Mesenchymal stem cell (in vitro differentiated cells and primary cell): Measurements from ENCODE around the gene FOXP1.

ENCODE experiments used
- DNase-seq: peaks from one replicate; pipeline ENCODE4 v3.0.0-alpha.2; 2013
- H2AFZ ChIP-seq: one replicate; pipeline ENCODE4 v1.6.1; 2013; ENCODE audit warnings: low read depth, mild to moderate bottlenecking, control low read depth, inconsistent platforms, low read length, moderate library complexity
- H2AK5ac ChIP-seq: 2 replicates; pipeline ENCODE4 v1.6.1; 2013; ENCODE audit warnings: low read length, moderate library complexity, mild to moderate bottlenecking, inconsistent platforms; ENCODE audit not compliant: severe bottlenecking
- H2BK120ac ChIP-seq: one replicate; pipeline ENCODE4 v1.6.1; 2013; ENCODE audit warnings: low read depth, mild to moderate bottlenecking, inconsistent platforms, low read length, moderate library complexity
- H2BK12ac ChIP-seq, 2 experiments: one replicate each; pipeline ENCODE4 v1.6.1; 2013; ENCODE audit warnings: inconsistent platforms in 2 of 2, low read length in 2 of 2, mild to moderate bottlenecking in 2 of 2, moderate library complexity in 2 of 2, control low read depth in 1 of 2
- H2BK15ac ChIP-seq: one replicate; pipeline ENCODE4 v1.6.1; 2013; ENCODE audit warnings: mild to moderate bottlenecking, low read depth, inconsistent platforms; ENCODE audit not compliant: poor library complexity, severe bottlenecking
- H2BK5ac ChIP-seq: 2 replicates; pipeline ENCODE4 v1.6.1; 2013; ENCODE audit warnings: low read depth, mild to moderate bottlenecking, low read length, control low read depth, inconsistent platforms; ENCODE audit not compliant: poor library complexity, severe bottlenecking
- H3K14ac ChIP-seq, 2 experiments: one replicate each; pipeline ENCODE4 v1.6.1; 2013; ENCODE audit warnings: inconsistent platforms in 2 of 2, low read length in 2 of 2, control low read depth in 1 of 2, mild to moderate bottlenecking in 1 of 2, moderate library complexity in 1 of 2
- H3K18ac ChIP-seq, 2 experiments: one replicate each; pipeline ENCODE4 v1.6.1; 2013; ENCODE audit warnings: inconsistent platforms in 2 of 2, low read length in 2 of 2, control low read depth in 1 of 2, low read depth in 1 of 2, mild to moderate bottlenecking in 1 of 2
- H3K23ac ChIP-seq, 2 experiments: one replicate each; pipeline ENCODE4 v1.6.1; 2013; ENCODE audit warnings: inconsistent platforms in 2 of 2, low read length in 2 of 2, mild to moderate bottlenecking in 2 of 2, moderate library complexity in 2 of 2, control low read depth in 1 of 2
- H3K27ac ChIP-seq: 2 replicates; pipeline ENCODE4 v1.5.1; 2013; ENCODE audit warnings: mild to moderate bottlenecking, moderate library complexity, low read length, control low read depth, inconsistent platforms; ENCODE audit not compliant: poor library complexity, severe bottlenecking
- H3K27me3 ChIP-seq, 2 experiments: 2 replicates each; pipeline versions ENCODE4 v1.6.1 to v1.7.0; 2013; ENCODE audit warnings: low read length in 2 of 2, mild to moderate bottlenecking in 2 of 2, moderate library complexity in 2 of 2, control low read depth in 1 of 2, inconsistent platforms in 1 of 2; ENCODE audit not compliant: control insufficient read depth in 1 of 2, insufficient read depth in 1 of 2
- H3K36me3 ChIP-seq, 2 experiments: 2 replicates each; pipeline versions ENCODE4 v1.6.1 to v1.7.0; 2013; ENCODE audit warnings: low read length in 2 of 2, control low read depth in 1 of 2, inconsistent platforms in 1 of 2, low read depth in 1 of 2, mild to moderate bottlenecking in 1 of 2; ENCODE audit not compliant: insufficient read depth in 2 of 2, control insufficient read depth in 1 of 2
- H3K4ac ChIP-seq, 2 experiments: one replicate each; pipeline ENCODE4 v1.6.1; 2013; ENCODE audit warnings: inconsistent platforms in 2 of 2, low read length in 2 of 2, mild to moderate bottlenecking in 2 of 2, moderate library complexity in 2 of 2, control low read depth in 1 of 2, low read depth in 1 of 2
- H3K4me1 ChIP-seq: 2 replicates; pipeline ENCODE4 v1.6.1; 2013; ENCODE audit warnings: low read depth, low read length, control low read depth; ENCODE audit not compliant: control insufficient read depth, insufficient read depth
- H3K4me2 ChIP-seq: 2 replicates; pipeline ENCODE4 v1.6.1; 2013; ENCODE audit warnings: low read length, mild to moderate bottlenecking, inconsistent platforms; ENCODE audit not compliant: poor library complexity, severe bottlenecking
- H3K4me3 ChIP-seq, 2 experiments: 2 replicates each; pipeline versions ENCODE4 v1.5.1 to v1.7.0; 2013; ENCODE audit warnings: low read length in 2 of 2, mild to moderate bottlenecking in 2 of 2, control low read depth in 1 of 2, low read depth in 1 of 2; ENCODE audit not compliant: insufficient read depth in 1 of 2
- H3K79me1 ChIP-seq: replicated peaks from 2 replicates; pipeline ENCODE4 v1.6.1; 2013; ENCODE audit warnings: mild to moderate bottlenecking, control low read depth, low read length, inconsistent platforms; ENCODE audit not compliant: poor library complexity, severe bottlenecking
- H3K9ac ChIP-seq: 2 replicates; pipeline ENCODE4 v1.7.0; 2013; ENCODE audit warnings: mild to moderate bottlenecking, low read length, moderate library complexity
- H3K9me3 ChIP-seq: 2 replicates; pipeline ENCODE4 v1.7.0; 2013; ENCODE audit warnings: mild to moderate bottlenecking, low read length; ENCODE audit not compliant: control insufficient read depth
- H4K8ac ChIP-seq: one replicate; pipeline ENCODE4 v1.6.1; 2013; ENCODE audit warnings: inconsistent platforms, mild to moderate bottlenecking, low read length, moderate library complexity
- H4K91ac ChIP-seq: one replicate; pipeline ENCODE4 v1.6.1; 2013; ENCODE audit warnings: mild to moderate bottlenecking, low read length, inconsistent platforms
- WGBS: methylation state at CpG from one replicate; pipeline ENCODE4 v1.1.7; 2013; ENCODE audit warnings: mixed read lengths; 5-methylcytosine and 5-hydroxymethylcytosine counted together

FOXP1 gene

DNA sequence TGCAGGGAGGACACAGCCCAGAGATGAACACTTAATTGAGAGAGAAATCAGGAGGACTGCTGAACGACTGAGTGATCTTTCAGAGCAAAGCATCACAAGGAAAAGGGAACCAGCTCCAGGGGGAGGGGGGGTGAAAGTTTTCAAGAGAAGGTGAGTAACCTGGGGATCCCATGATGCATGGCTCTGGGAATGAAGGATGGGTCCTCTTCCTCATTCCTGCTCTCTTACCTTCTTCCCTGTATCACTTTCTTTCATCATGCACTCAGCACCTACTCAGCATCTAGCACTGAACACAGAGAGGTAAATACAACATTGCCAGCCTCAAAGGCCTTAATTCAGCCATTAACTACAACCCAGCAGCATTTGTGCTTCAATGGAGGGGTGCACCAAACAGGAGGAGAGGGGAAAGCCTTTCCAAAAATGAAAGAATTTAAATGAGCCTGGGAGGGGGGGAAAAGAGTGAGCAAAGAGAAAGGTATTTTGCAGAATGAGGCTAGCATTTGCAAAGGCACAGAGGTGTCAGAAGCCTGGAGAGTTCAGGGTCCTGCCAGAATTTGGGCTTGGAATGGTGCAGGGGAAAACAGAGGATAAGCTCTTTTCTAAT is 427.4 kb downstream of the FOXP1 start:
- Histone ChIP-seq H2BK120ac (no peak overlapping the region), H3K79me1 (peaks cover 41% of the 10 kb centered on the region), H3K27ac (no peak overlapping the region), H3K18ac (no peak overlapping the region), H3K14ac (no peak overlapping the region), H3K4me3 (no peak overlapping the region), H4K91ac (no peak overlapping the region), H3K27me3 (no peaks in the 10 kb centered on the region), H3K4me2 (no peak overlapping the region), H3K9ac (no peak overlapping the region), H2AFZ (no peak overlapping the region), H2AK5ac (peak overlapping the region; percentile 46), H3K4ac (peak overlapping the region in 1 of 2 experiments; percentile 10), H2BK15ac (no peak overlapping the region), H4K8ac (no peak overlapping the region), H2BK12ac (no peak overlapping the region), H3K23ac (no peak overlapping the region), H2BK5ac (no peak overlapping the region), H3K4me1 (peaks cover 23% of the 10 kb centered on the region), H3K36me3 (peaks cover 0 to 8% of the 10 kb centered on the region in 2 experiments), H3K9me3 (peaks cover 7% of the 10 kb centered on the region)
- DNase-seq: no peak
- 54% methylated on average over 1 of the region's 1 CpG for WGBS

DNA sequence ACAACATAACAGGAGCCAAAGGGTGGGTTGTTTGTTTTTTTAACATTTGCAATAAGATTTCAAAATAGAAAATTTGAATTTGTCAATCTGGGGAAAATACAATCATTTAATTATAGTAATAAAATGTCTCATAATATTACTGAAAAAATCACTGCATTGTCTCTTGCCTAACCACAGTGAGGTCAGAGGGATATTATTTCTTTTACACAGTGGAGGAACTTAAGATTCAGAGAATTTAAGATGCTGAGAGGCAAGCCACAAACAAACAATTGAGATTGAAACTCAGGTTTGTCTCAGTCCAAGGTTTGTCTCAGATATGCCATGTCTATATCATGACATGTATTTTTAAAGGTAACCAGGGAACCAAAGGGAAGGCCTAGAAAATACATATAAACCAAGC is 428.7 kb downstream of the FOXP1 start:
- Histone ChIP-seq H2BK12ac (no peak overlapping the region), H3K27ac (no peak overlapping the region), H3K27me3 (no peaks in the 10 kb centered on the region), H3K4me3 (no peak overlapping the region), H4K91ac (no peak overlapping the region), H2BK120ac (no peak overlapping the region), H3K18ac (no peak overlapping the region), H2AK5ac (peak overlapping the region; percentile 31), H3K4me1 (peaks cover 21% of the 10 kb centered on the region), H3K36me3 (peaks cover 0 to 8% of the 10 kb centered on the region in 2 experiments), H2BK5ac (no peak overlapping the region), H3K4ac (no peak overlapping the region), H3K9me3 (no peaks in the 10 kb centered on the region), H3K14ac (no peak overlapping the region), H4K8ac (no peak overlapping the region), H3K23ac (no peak overlapping the region), H3K4me2 (no peak overlapping the region), H2BK15ac (no peak overlapping the region), H3K79me1 (peaks cover 44% of the 10 kb centered on the region), H3K9ac (no peak overlapping the region), H2AFZ (no peak overlapping the region)
- DNase-seq: no peak

GRCh38 chr3:71153713-71154112 is 429.8 kb downstream of the FOXP1 start:
- Histone ChIP-seq H3K23ac (no peak overlapping the region), H3K18ac (no peak overlapping the region), H2BK12ac (no peak overlapping the region), H4K8ac (no peak overlapping the region), H2BK15ac (no peak overlapping the region), H3K4me2 (no peak overlapping the region), H3K4ac (no peak overlapping the region), H3K4me1 (peaks cover 18% of the 10 kb centered on the region), H2AFZ (no peak overlapping the region), H3K9ac (no peak overlapping the region), H3K36me3 (peaks cover 0 to 6% of the 10 kb centered on the region in 2 experiments), H2AK5ac (no peak overlapping the region), H2BK5ac (no peak overlapping the region), H3K14ac (no peak overlapping the region), H2BK120ac (no peak overlapping the region), H4K91ac (no peak overlapping the region), H3K79me1 (peaks cover 48% of the 10 kb centered on the region), H3K27ac (no peak overlapping the region), H3K9me3 (no peaks in the 10 kb centered on the region), H3K4me3 (no peak overlapping the region), H3K27me3 (no peaks in the 10 kb centered on the region)
- DNase-seq: no peak
- WGBS: no CpG with 5 or more reads among the region's 2 CpGs

GRCh38 chr3:71152892-71153265 is 430.6 kb downstream of the FOXP1 start:
- H3K4me2 ChIP-seq: no peak overlapping the region
- H3K36me3 ChIP-seq: peaks cover 0 to 5% of the 10 kb centered on the region in 2 experiments
- H3K23ac ChIP-seq: no peak overlapping the region
- H3K9ac ChIP-seq: no peak overlapping the region
- no peaks in the 10 kb centered on the region for H3K9me3 ChIP-seq
- H2AFZ ChIP-seq: no peak overlapping the region
- peak overlapping the region; percentile 24 for H4K8ac ChIP-seq
- H3K4me3 ChIP-seq: no peak overlapping the region
- H3K79me1 ChIP-seq: peaks cover 50% of the 10 kb centered on the region
- no peak overlapping the region for H2BK120ac ChIP-seq
- no peak overlapping the region for H3K27ac ChIP-seq
- peak overlapping the region in 1 of 2 experiments; percentile 86 for H3K14ac ChIP-seq
- WGBS: 66% methylated on average over 6 of the region's 8 CpGs
- no peak for DNase-seq
- peaks cover 17% of the 10 kb centered on the region for H3K4me1 ChIP-seq
- H2BK12ac ChIP-seq: no peak overlapping the region
- H2AK5ac ChIP-seq: no peak overlapping the region
- no peak overlapping the region for H2BK5ac ChIP-seq
- H3K4ac ChIP-seq: no peak overlapping the region
- H2BK15ac ChIP-seq: no peak overlapping the region
- H3K27me3 ChIP-seq: no peaks in the 10 kb centered on the region
- H4K91ac ChIP-seq: no peak overlapping the region
- H3K18ac ChIP-seq: peak overlapping the region in 1 of 2 experiments; percentile 48
